GM12874 (cell line): Measurements from ENCODE around the gene LTC4S.

Experiments
- TF ChIP-seq, protein P1 (sequence below): IDR thresholded peaks from 2 replicates; pipeline ENCODE4 v1.5.1; 2011; ENCODE audit warnings: low read depth, mild to moderate bottlenecking, control low read depth, low read length, moderate library complexity; ENCODE audit not compliant: insufficient read depth

The LTC4S gene

GRCh38 chr5:179771311-179771895, 22.4 kb upstream of the LTC4S start:
- TF ChIP-seq, protein P1, sequence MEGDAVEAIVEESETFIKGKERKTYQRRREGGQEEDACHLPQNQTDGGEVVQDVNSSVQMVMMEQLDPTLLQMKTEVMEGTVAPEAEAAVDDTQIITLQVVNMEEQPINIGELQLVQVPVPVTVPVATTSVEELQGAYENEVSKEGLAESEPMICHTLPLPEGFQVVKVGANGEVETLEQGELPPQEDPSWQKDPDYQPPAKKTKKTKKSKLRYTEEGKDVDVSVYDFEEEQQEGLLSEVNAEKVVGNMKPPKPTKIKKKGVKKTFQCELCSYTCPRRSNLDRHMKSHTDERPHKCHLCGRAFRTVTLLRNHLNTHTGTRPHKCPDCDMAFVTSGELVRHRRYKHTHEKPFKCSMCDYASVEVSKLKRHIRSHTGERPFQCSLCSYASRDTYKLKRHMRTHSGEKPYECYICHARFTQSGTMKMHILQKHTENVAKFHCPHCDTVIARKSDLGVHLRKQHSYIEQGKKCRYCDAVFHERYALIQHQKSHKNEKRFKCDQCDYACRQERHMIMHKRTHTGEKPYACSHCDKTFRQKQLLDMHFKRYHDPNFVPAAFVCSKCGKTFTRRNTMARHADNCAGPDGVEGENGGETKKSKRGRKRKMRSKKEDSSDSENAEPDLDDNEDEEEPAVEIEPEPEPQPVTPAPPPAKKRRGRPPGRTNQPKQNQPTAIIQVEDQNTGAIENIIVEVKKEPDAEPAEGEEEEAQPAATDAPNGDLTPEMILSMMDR, result no peak

DNA sequence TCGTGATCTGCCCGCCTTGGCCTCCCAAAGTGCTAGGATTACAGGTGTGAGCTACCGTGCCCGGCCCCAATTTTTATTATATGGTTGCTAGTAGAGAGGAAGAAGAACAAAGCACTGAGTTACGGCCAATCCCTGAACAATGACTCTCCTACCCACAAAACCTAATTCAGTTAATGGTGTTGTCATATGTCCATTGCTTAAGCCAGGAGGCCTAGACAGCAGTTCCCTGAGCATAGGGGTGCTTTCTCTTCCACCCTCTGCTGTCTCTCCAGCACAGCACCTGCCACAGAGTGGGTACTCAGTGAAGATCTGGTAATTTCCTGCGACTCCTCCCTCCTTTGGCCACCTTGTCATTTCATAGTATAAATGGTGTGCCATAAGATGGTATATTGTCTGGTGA, 21.4 kb upstream of the LTC4S start:
- TF ChIP-seq, protein P1, result no peak

DNA sequence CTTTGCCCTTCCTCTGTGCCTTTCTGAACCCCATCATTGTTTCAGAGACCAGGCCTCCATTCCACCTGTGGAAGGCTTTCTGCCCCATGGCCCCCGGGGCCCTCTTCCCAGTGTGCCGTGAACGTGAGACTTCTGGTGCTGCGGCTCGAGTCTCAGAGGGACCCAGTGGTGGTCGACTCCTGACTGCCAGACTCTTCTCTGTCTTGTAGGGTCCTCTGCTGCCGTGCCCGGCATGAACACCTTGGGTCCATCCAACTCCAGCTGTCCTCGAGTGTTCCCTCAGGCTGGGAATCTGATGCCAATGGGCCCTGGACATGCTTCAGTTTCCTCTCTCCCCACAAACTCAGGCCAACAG, 20.1 kb upstream of the LTC4S start:
- TF ChIP-seq, protein P1, result no peak

DNA sequence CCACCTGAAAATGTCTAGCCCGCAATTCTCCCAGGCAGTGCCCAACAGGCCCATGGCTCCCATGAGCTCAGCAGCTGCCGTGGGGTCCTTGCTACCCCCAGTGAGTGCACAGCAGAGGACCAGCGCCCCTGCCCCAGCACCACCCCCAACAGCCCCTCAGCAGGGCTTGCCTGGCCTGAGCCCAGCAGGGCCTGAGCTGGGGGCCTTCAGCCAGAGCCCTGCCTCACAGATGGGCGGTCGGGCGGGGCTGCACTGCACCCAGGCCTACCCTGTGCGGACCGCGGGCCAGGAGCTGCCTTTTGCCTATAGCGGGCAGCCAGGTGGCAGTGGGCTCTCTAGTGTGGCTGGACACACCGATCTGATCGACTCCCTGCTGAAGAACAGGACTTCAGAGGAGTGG, 19.3 kb upstream of the LTC4S start:
- TF ChIP-seq, protein P1, result no peak

- TF ChIP-seq, protein P1, result no peak
These were observed 17.3 kb upstream of the LTC4S start for GRCh38 chr5:179776411-179776938.

DNA sequence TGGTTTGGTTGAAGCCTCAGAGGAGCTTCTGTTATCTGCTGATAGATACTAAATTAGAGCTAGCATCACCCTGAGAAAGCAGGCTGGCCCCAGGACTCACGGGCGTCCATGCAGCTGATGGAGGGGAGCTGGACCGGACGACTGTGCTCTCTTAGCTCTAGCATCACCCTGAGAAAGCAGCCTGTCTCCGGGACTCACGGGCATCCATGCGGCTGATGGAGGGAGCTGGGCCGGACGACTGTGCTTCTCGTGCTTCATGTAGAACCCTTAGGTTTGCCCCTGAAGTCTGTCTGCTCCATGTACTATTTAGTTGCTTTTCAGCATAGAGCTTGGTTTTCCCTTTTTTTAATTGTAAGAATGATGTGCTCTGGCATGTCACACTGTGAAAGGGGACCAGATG, 16.3 kb upstream of the LTC4S start:
- TF ChIP-seq, protein P1, result no peak

GRCh38 chr5:179777909-179778308, 15.9 kb upstream of the LTC4S start:
- TF ChIP-seq, protein P1, result no peak
